GM12878 (cell line): ENCODE results near the gene BCHE. TPM values are rescaled to one million over a fixed set of nuclear protein-coding genes. Genes with fewer than 3 reads are reported as not detected.
A peak's percentile ranks its signal among the peaks of the same experiment; 100 is the strongest.

Experiments
- BHLHE40 ChIP-seq, 2 experiments: fragments of 450-650 bp in 1 of 2; IDR thresholded peaks; 2 replicates each; pipeline ENCODE4 v1.6.1; 2011 to 2017; ENCODE audit warnings: low read depth in 2 of 2, borderline replicate concordance in 1 of 2, improper control_type of control experiment in 1 of 2, low read length in 1 of 2, mild to moderate bottlenecking in 1 of 2
- CBX3 ChIP-seq: fragments of 200-600 bp; sonication (generic); IDR thresholded peaks from 2 replicates; pipeline ENCODE4 v1.6.1; 2016; ENCODE audit warnings: low read depth, borderline replicate concordance
- GATAD2B ChIP-seq: fragments of 450-650 bp; conservative IDR thresholded peaks from 2 replicates; pipeline ENCODE4 v1.6.1; 2017; ENCODE audit warnings: low read depth, mild to moderate bottlenecking, moderate library complexity
- HSF1 ChIP-seq: fragments of 150-350 bp; IDR thresholded peaks from 2 replicates; pipeline ENCODE4 v1.6.1; 2014; ENCODE audit warnings: mild to moderate bottlenecking, low read depth, low read length
- REST ChIP-seq: IDR thresholded peaks from 2 replicates; pipeline ENCODE4 v1.6.1; 2012; ENCODE audit warnings: mild to moderate bottlenecking, low read depth, low read length
- SKIL ChIP-seq: fragments of 450-650 bp; IDR thresholded peaks from 2 replicates; pipeline ENCODE4 v1.6.1; 2017; ENCODE audit warnings: mild to moderate bottlenecking, low read depth, inconsistent platforms; ENCODE audit not compliant: poor library complexity, severe bottlenecking
- polyA plus RNA-seq, 11 experiments: library from polyadenylated mRNA; depleted of rRNA in 4 of 11; unstranded in 6 of 11; stranded (reverse) in 5 of 11; fragments of >200 nt; fragmentation: Nextera tagmentation in 4 of 11; fragmentation: Illumina TruSeq in 1 of 11; extraction: Ambion mirVana in 4 of 11; extraction: Trizol in 1 of 11; gene quantifications; 1 replicate in 1 of 11; 2 replicates in 10 of 11; pipeline versions ENCODE4 v1.2.1 to v1.2.3, GENCODE V29; 2011 to 2016; ENCODE audit warnings: inconsistent platforms in 2 of 11, missing spikeins in 2 of 11, low read depth in 1 of 11
- total RNA-seq, 4 experiments: library from RNA; depleted of rRNA in 3 of 4; stranded (reverse); fragments of >200 nt in 3 of 4; fragmentation: Illumina TruSeq in 1 of 4; extraction: Trizol in 1 of 4; gene quantifications; 2 replicates each; pipeline versions ENCODE4 v1.2.1 to v1.2.3, GENCODE V29; 2013 to 2021

Gene BCHE
- total and polyA plus RNA-seq, 10 of the 15 experiments (the other 5 are each of a cell fraction or from before 2014, with no cell fraction given) = 16.8 to 233 (median 29.3) TPM

GRCh38 chr3:165839296-165840076 lies 2.3 kb upstream of the BCHE start (continued):
- no peak for TF ChIP-seq HSF1
- TF ChIP-seq SKIL = peak; percentile 15
- TF ChIP-seq GATAD2B = peak; percentile 69
- TF ChIP-seq CBX3 = no peak
- TF ChIP-seq BHLHE40 (IDR thresholded peaks at IDR 0.05; ENCODE audit: borderline replicate concordance in 1 of 2, low read depth in 2 of 2, low read length in 1 of 2) = peak in 1 of 2 experiments; percentile 69; a peak in 2 of 4 replicates
- no peak for TF ChIP-seq REST
